OCI-LY7 (cell line): ENCODE data around the gene AP2A1. TPM values are rescaled to one million over a fixed set of nuclear protein-coding genes. Genes with fewer than 3 reads are reported as not detected.

Experiments used
- BruUV-seq: library from RNA; stranded (reverse); fragments of 400-500 nt; replicated peaks from 2 replicates; lab custom pipeline; 2021; lab: Mats Ljungman, UMichigan
- CTCF ChIA-PET: fragments of 300-600 bp; sonication (Branson Sonifier 250); formaldehyde crosslinking; loops from one replicate; lab custom pipeline; 2022; ENCODE audit warnings: antibody characterized with exemption; ENCODE audit not compliant: unreplicated experiment; lab: Charles Lee
- POLR2A ChIA-PET: fragments of 300-600 bp; sonication (Branson Sonifier 250); formaldehyde crosslinking; loops from one replicate; lab custom pipeline; 2022; ENCODE audit warnings: antibody characterized with exemption; lab: Charles Lee
- DNase-seq: peaks from one replicate; pipeline ENCODE4 v3.0.0-alpha.2; 2015; ENCODE audit warnings: low spot score
- H2AFZ ChIP-seq: fragments of 200-600 bp; sonication (generic), shearing (Covaris generic); 2 replicates; pipeline ENCODE4 v1.6.1; 2014; ENCODE audit warnings: mild to moderate bottlenecking, antibody characterized with exemption, low read length, moderate library complexity
- H3K27ac ChIP-seq: fragments of 200-600 bp; sonication (generic); 2 replicates; pipeline ENCODE4 v1.5.1; 2014; ENCODE audit warnings: mixed run types, low read depth, mild to moderate bottlenecking, moderate library complexity, low read length, inconsistent platforms; ENCODE audit not compliant: poor library complexity, severe bottlenecking
- H3K36me3 ChIP-seq: fragments of 200-600 bp; sonication (generic); 2 replicates; pipeline ENCODE4 v1.6.1; 2014; ENCODE audit warnings: mild to moderate bottlenecking, antibody characterized with exemption, low read length, moderate library complexity, mixed read lengths; ENCODE audit not compliant: insufficient read depth
- H3K4me1 ChIP-seq: fragments of 200-600 bp; sonication (generic); 2 replicates; pipeline ENCODE4 v1.5.1; 2014; ENCODE audit warnings: mild to moderate bottlenecking, low read length; ENCODE audit not compliant: insufficient read depth, poor library complexity, severe bottlenecking
- H3K4me2 ChIP-seq: fragments of 200-600 bp; sonication (generic); 2 replicates; pipeline ENCODE4 v1.6.1; 2014; ENCODE audit warnings: mild to moderate bottlenecking, low read length
- H3K4me3 ChIP-seq: fragments of 200-600 bp; sonication (generic); 2 replicates; pipeline ENCODE4 v1.5.1; 2014; ENCODE audit warnings: mild to moderate bottlenecking, low read depth, low read length; ENCODE audit not compliant: poor library complexity, severe bottlenecking
- H3K79me2 ChIP-seq: fragments of 200-600 bp; sonication (generic); 2 replicates; pipeline ENCODE4 v1.6.1; 2016; ENCODE audit warnings: low read depth, mild to moderate bottlenecking, low read length, moderate library complexity, mixed read lengths; ENCODE audit not compliant: insufficient read depth
- H3K9me2 ChIP-seq: fragments of 200-600 bp; sonication (generic); 2 replicates; pipeline ENCODE4 v1.6.1; 2016; ENCODE audit warnings: mild to moderate bottlenecking, low read length, mixed read lengths; ENCODE audit not compliant: insufficient read depth
- H3K9me3 ChIP-seq: fragments of 200-600 bp; sonication (generic); 2 replicates; pipeline ENCODE4 v1.6.1; 2014; ENCODE audit warnings: mild to moderate bottlenecking, mixed run types, low read length, mixed read lengths
- H4K20me1 ChIP-seq: fragments of 200-600 bp; sonication (generic); 2 replicates; pipeline ENCODE4 v1.6.1; 2014; ENCODE audit warnings: mild to moderate bottlenecking, antibody characterized with exemption, low read length, moderate library complexity, mixed read lengths; ENCODE audit not compliant: insufficient read depth
- CTCF ChIP-seq: fragments of 200-600 bp; sonication (generic); conservative IDR thresholded peaks from 2 replicates; pipeline ENCODE4 v1.5.1; 2014; ENCODE audit warnings: mild to moderate bottlenecking, antibody characterized with exemption, low read length, moderate library complexity, mixed read lengths
- EZH2phosphoT487 ChIP-seq: fragments of 200-600 bp; sonication (generic); IDR thresholded peaks from 2 replicates; pipeline ENCODE4 v1.6.1; 2018; ENCODE audit warnings: low read depth, borderline replicate concordance, mild to moderate bottlenecking, mixed run types, antibody characterized with exemption, low read length, moderate library complexity, mixed read lengths
- intact Hi-C: fragments of 100-400 bp; cut with micrococcal nuclease; formaldehyde crosslinking; loops from one replicate; pipeline ENCODE4 v1.10.0; 2022; ENCODE audit not compliant: unreplicated experiment
- total RNA-seq, 2 experiments: library from RNA; depleted of rRNA in 1 of 2; stranded (reverse); fragments of >200 nt in 1 of 2; shearing (Covaris generic) in 1 of 2; gene quantifications; 2 replicates each; pipeline ENCODE4 v1.2.3, GENCODE V29; 2014 to 2022

AP2A1 gene
- total RNA-seq, 2 experiments from 2014 or later = 46.9 to 47.4 TPM

GRCh38 chr19:49846408-49846807 is 79.6 kb downstream of the AP2A1 start:
- H4K20me1 ChIP-seq = no peaks in the 10 kb centered on the region
- TF ChIP-seq EZH2phosphoT487 (no peak), CTCF (no peak)
- no peaks in the 10 kb centered on the region for H3K9me2 ChIP-seq
- no peak overlapping the region for H3K4me2 ChIP-seq
- ChIA-PET CTCF (no interaction called here), POLR2A (no interaction called here)
- H3K4me1 ChIP-seq = peaks cover 19% of the 10 kb centered on the region
- no peak overlapping the region for H2AFZ ChIP-seq
- H3K9me3 ChIP-seq = no peaks in the 10 kb centered on the region
- H3K36me3 ChIP-seq = peaks cover 11% of the 10 kb centered on the region; the same call in 1 of the 2 replicates
- intact Hi-C loops = no loop called here
- BruUV-seq = no TSS peak
- no peak overlapping the region for H3K4me3 ChIP-seq
- H3K27ac ChIP-seq = no peak overlapping the region
- no peaks in the 10 kb centered on the region for H3K79me2 ChIP-seq
- no peak for DNase-seq

- TF ChIP-seq CTCF = no peak
- Histone ChIP-seq H3K4me3 (no peak overlapping the region), H3K27ac (no peak overlapping the region), H3K9me2 (no peaks in the 10 kb centered on the region), H3K4me1 (peaks cover 28% of the 10 kb centered on the region), H3K4me2 (no peak overlapping the region), H3K36me3 (peaks cover 6% of the 10 kb centered on the region; the same call in 1 of the 2 replicates), H2AFZ (no peak overlapping the region), H3K79me2 (peaks cover 14% of the 10 kb centered on the region), H3K9me3 (no peaks in the 10 kb centered on the region), H4K20me1 (peaks cover 13% of the 10 kb centered on the region; the same call in 1 of the 2 replicates)
- no TSS peak for BruUV-seq
- POLR2A ChIA-PET = no interaction called here
- intact Hi-C loops = no loop called here
- CTCF ChIA-PET = no interaction called here
- no peak for DNase-seq
Measured at GRCh38 chr19:49847731-49848696, 81.2 kb downstream of the AP2A1 start.

GRCh38 chr19:49848938-49849337 is 82.1 kb downstream of the AP2A1 start:
- H3K4me2 ChIP-seq = no peak overlapping the region
- H3K9me3 ChIP-seq = no peaks in the 10 kb centered on the region
- TF ChIP-seq CTCF (no peak), EZH2phosphoT487 (no peak)
- intact Hi-C loops = no loop called here
- CTCF ChIA-PET = no interaction called here
- H4K20me1 ChIP-seq = peaks cover 20% of the 10 kb centered on the region
- no TSS peak for BruUV-seq
- H3K79me2 ChIP-seq = peaks cover 23% of the 10 kb centered on the region
- DNase-seq = no peak
- H3K9me2 ChIP-seq = no peaks in the 10 kb centered on the region
- H2AFZ ChIP-seq = no peak overlapping the region
- H3K27ac ChIP-seq = no peak overlapping the region
- POLR2A ChIA-PET = no interaction called here
- no peak overlapping the region for H3K4me3 ChIP-seq
- peaks cover 32% of the 10 kb centered on the region for H3K4me1 ChIP-seq
- peaks cover 7% of the 10 kb centered on the region; the same call in 1 of the 2 replicates for H3K36me3 ChIP-seq
